A549 (cell line): ENCODE measurements around the gene DPPA2. TPM values are rescaled to one million over a fixed set of nuclear protein-coding genes. Genes with fewer than 3 reads are reported as not detected.

Experiments
- ATAC-seq, 2 experiments: fragments of 200-7000 bp in 1 of 2; fragments of >200 bp in 1 of 2; cut with Nextera tagmentation in 1 of 2; cut with Tn5 transposase in 1 of 2; 3 replicates each; pipeline versions ENCODE4 v1.8.0 to v1.9.1; 2018 to 2020; ENCODE audit warnings: mild to moderate bottlenecking in 1 of 2, moderate library complexity in 1 of 2
- CTCF ChIA-PET: fragments of 300-600 bp; sonication (Branson Sonifier 250); formaldehyde crosslinking; extraction: SDS; loops from one replicate; lab custom pipeline; 2021; ENCODE audit warnings: antibody characterized with exemption, inconsistent platforms; lab: Yijun Ruan, JAX
- POLR2A ChIA-PET: fragments of 350-600 bp; formaldehyde crosslinking; extraction: SDS; loops from one replicate; lab custom pipeline; 2021; ENCODE audit warnings: antibody characterized with exemption, inconsistent platforms; lab: Yijun Ruan, JAX
- DNase-seq, 2 experiments: peaks; one replicate each; pipeline versions ENCODE4 v3.0.0 to v3.0.0-alpha.2; 2011 to 2016; ENCODE audit warnings: low read depth in 1 of 2, low spot score in 1 of 2
- FAIRE-seq: peaks from 2 replicates; lab custom pipeline; 2011; peaks lifted over from hg19 to GRCh38; lab: Jason Lieb, UNC
- H3K27ac ChIP-seq, 2 experiments: fragments of >200 bp; sonication (Bioruptor Twin); formaldehyde crosslinking; 3 replicates each; pipeline ENCODE4 v1.5.1; 2016 to 2017
- H3K4me1 ChIP-seq: fragments of >200 bp; sonication (Bioruptor Twin); formaldehyde crosslinking; 3 replicates; pipeline ENCODE4 v1.6.1; 2016
- H3K4me2 ChIP-seq: fragments of >200 bp; sonication (Bioruptor Twin); formaldehyde crosslinking; 3 replicates; pipeline ENCODE4 v1.6.1; 2016
- H3K4me3 ChIP-seq: fragments of >200 bp; sonication (Bioruptor Twin); formaldehyde crosslinking; 3 replicates; pipeline ENCODE4 v1.5.1; 2016
- H3K9me3 ChIP-seq: fragments of >200 bp; sonication (Bioruptor Twin); formaldehyde crosslinking; 3 replicates; pipeline ENCODE4 v1.6.1; 2016
- CBX2 ChIP-seq: fragments of 200-600 bp; sonication (generic); IDR thresholded peaks from 2 replicates; pipeline ENCODE4 v1.6.1; 2016; ENCODE audit warnings: low read depth, mild to moderate bottlenecking, borderline replicate concordance
- CHD2 ChIP-seq: fragments of 150-350 bp; IDR thresholded peaks from 2 replicates; pipeline ENCODE4 v1.6.1; 2014; ENCODE audit warnings: low read length; ENCODE audit not compliant: partially characterized antibody
- CHD4 ChIP-seq: fragments of 200-600 bp; sonication (generic); IDR thresholded peaks from 2 replicates; pipeline ENCODE4 v1.6.1; 2016; ENCODE audit warnings: antibody characterized with exemption, mild to moderate bottlenecking, borderline replicate concordance
- EHMT2 ChIP-seq: fragments of 200-600 bp; sonication (generic); IDR thresholded peaks from 2 replicates; pipeline ENCODE4 v1.6.1; 2016; ENCODE audit warnings: antibody characterized with exemption, low read depth, mild to moderate bottlenecking, moderate library complexity
- HOXA7 ChIP-seq: fragments of 250-450 bp; sonication (Bioruptor Pico); IDR thresholded peaks from 2 replicates; pipeline ENCODE4 v1.5.0; 2020; ENCODE audit warnings: mild to moderate bottlenecking, moderate library complexity
- HOXB13 ChIP-seq: fragments of 250-450 bp; sonication (Bioruptor Pico); IDR thresholded peaks from 2 replicates; pipeline ENCODE4 v1.5.0; 2020; ENCODE audit warnings: low read depth, mild to moderate bottlenecking, moderate library complexity
- HOXB5 ChIP-seq: fragments of 250-450 bp; sonication (Bioruptor Pico); IDR thresholded peaks from 2 replicates; pipeline ENCODE4 v1.5.0; 2020; ENCODE audit warnings: mild to moderate bottlenecking, moderate library complexity
- JUNB ChIP-seq: fragments of >200 bp; sonication (Bioruptor Twin); formaldehyde crosslinking; IDR thresholded peaks from 2 replicates; pipeline ENCODE4 v1.6.1; 2016
- KDM1A ChIP-seq: fragments of 200-600 bp; sonication (generic); IDR thresholded peaks from 2 replicates; pipeline ENCODE4 v1.6.1; 2016; ENCODE audit warnings: low read depth, mild to moderate bottlenecking
- MAFK ChIP-seq: fragments of 450-650 bp; IDR thresholded peaks from 2 replicates; pipeline ENCODE4 v1.6.1; 2014; ENCODE audit not compliant: partially characterized antibody
- MYC ChIP-seq: IDR thresholded peaks from 2 replicates; pipeline ENCODE4 v1.6.1; 2012; ENCODE audit warnings: mild to moderate bottlenecking, inconsistent platforms, low read length, improper control_type of control experiment, borderline replicate concordance
- NFE2L2 ChIP-seq: fragments of 150-350 bp; conservative IDR thresholded peaks from 2 replicates; pipeline ENCODE4 v1.6.1; 2014; ENCODE audit warnings: low read length
- NPAS2 ChIP-seq: fragments of 250-450 bp; sonication (Bioruptor Pico); IDR thresholded peaks from 2 replicates; pipeline ENCODE4 v1.8.0; 2022; ENCODE audit warnings: mild to moderate bottlenecking, moderate library complexity, borderline replicate concordance
- POLR2AphosphoS2 ChIP-seq: conservative IDR thresholded peaks from 2 replicates; pipeline ENCODE4 v1.6.1; 2012; ENCODE audit warnings: low read length, improper control_type of control experiment, inconsistent platforms
- RARB ChIP-seq: fragments of 250-450 bp; sonication (Bioruptor Pico); IDR thresholded peaks from 2 replicates; pipeline ENCODE4 v1.8.0; 2021; ENCODE audit warnings: mild to moderate bottlenecking, moderate library complexity
- SMC3 ChIP-seq: fragments of >200 bp; sonication (Bioruptor Twin); formaldehyde crosslinking; IDR thresholded peaks from 3 replicates; pipeline ENCODE4 v1.6.1; 2018; ENCODE audit warnings: inconsistent platforms
- TP53 ChIP-seq: fragments of 250-450 bp; sonication (Bioruptor Pico); IDR thresholded peaks from 2 replicates; pipeline ENCODE4 v1.5.0; 2021; ENCODE audit warnings: mild to moderate bottlenecking, moderate library complexity
- ZFP36 ChIP-seq: fragments of 450-650 bp; IDR thresholded peaks from 2 replicates; pipeline ENCODE4 v1.6.1; 2014; ENCODE audit warnings: borderline replicate concordance; ENCODE audit not compliant: partially characterized antibody
- ZNF302 ChIP-seq: fragments of 250-450 bp; sonication (Bioruptor Pico); IDR thresholded peaks from 2 replicates; pipeline ENCODE4 v1.9.0; 2021; ENCODE audit warnings: inconsistent platforms, mild to moderate bottlenecking, moderate library complexity
- WGBS: methylation state at CpG from one replicate; pipeline ENCODE4 v1.1.6; 2017; ENCODE audit errors: missing lambda C conversion rate; 5-methylcytosine and 5-hydroxymethylcytosine counted together
- polyA plus RNA-seq, 4 experiments: library from polyadenylated mRNA; depleted of rRNA in 3 of 4; stranded (reverse); fragments of >200 nt; fragmentation: RNase III in 1 of 4; extraction: RNeasy Plus Mini Kit Qiagen cat#74134 plus additional on column Dnase treatment in 1 of 4; gene quantifications; 2 replicates in 3 of 4; 3 replicates in 1 of 4; pipeline ENCODE4 v1.2.3, GENCODE V29; 2011 to 2017
- TF ChIP-seq, protein P1 (sequence below): fragments of >200 bp; sonication (Bioruptor Twin); formaldehyde crosslinking; IDR thresholded peaks from 3 replicates; pipeline ENCODE4 v1.6.1; 2016

Gene DPPA2
- polyA plus RNA-seq, 2 of the 4 experiments (the other 2 are of a cell fraction), result not detected

- DNase-seq (no peak), FAIRE-seq (no peak), ATAC-seq (no peak)
- Histone ChIP-seq H3K27ac (no peak overlapping the region), H3K9me3 (no peaks in the 10 kb centered on the region), H3K4me1 (no peaks in the 10 kb centered on the region), H3K4me3 (no peak overlapping the region), H3K4me2 (no peak overlapping the region)
- POLR2A ChIA-PET, result no interaction called here
- 30% methylated on average over 1 of the region's 1 CpG for WGBS
- CTCF ChIA-PET, result interaction anchor here (0.6 kb wide), 1 partner anchor 10 kb away, joined by 3 read pairs; no protein-coding TSS in a partner anchor
- TF ChIP-seq MYC (no peak), RARB (no peak), POLR2AphosphoS2 (no peak), NPAS2 (no peak), HOXA7 (no peak), NFE2L2 (no peak), KDM1A (no peak), HOXB5 (CRISPR knock-in tag) (no peak)
- TF ChIP-seq, protein P1, sequence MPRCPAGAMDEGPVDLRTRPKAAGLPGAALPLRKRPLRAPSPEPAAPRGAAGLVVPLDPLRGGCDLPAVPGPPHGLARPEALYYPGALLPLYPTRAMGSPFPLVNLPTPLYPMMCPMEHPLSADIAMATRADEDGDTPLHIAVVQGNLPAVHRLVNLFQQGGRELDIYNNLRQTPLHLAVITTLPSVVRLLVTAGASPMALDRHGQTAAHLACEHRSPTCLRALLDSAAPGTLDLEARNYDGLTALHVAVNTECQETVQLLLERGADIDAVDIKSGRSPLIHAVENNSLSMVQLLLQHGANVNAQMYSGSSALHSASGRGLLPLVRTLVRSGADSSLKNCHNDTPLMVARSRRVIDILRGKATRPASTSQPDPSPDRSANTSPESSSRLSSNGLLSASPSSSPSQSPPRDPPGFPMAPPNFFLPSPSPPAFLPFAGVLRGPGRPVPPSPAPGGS, result no peak
Measured at GRCh38 chr3:109313061-109313460, 3.3 kb downstream of the DPPA2 start.

- Histone ChIP-seq H3K27ac (no peak overlapping the region), H3K4me1 (no peaks in the 10 kb centered on the region), H3K9me3 (no peaks in the 10 kb centered on the region), H3K4me2 (no peak overlapping the region)
- ATAC-seq, result no peak
- no peak for DNase-seq
- FAIRE-seq, result no peak
- ChIA-PET POLR2A (no interaction called here), CTCF (interaction anchor here (0.8 kb wide), 1 partner anchor 22 kb away, joined by 3 read pairs; no protein-coding TSS in a partner anchor)
- WGBS, result 73% methylated on average over 2 of the region's 2 CpGs
- TF ChIP-seq, protein P1, result no peak
- TF ChIP-seq, all 56 proteins: peak for 0
- H3K4me3 ChIP-seq, result no peak overlapping the region
Measured at GRCh38 chr3:109297496-109297895, 18.8 kb downstream of the DPPA2 start.

- Histone ChIP-seq H3K9me3 (no peaks in the 10 kb centered on the region), H3K4me3 (no peak overlapping the region), H3K27ac (no peak overlapping the region), H3K4me2 (no peak overlapping the region), H3K4me1 (no peaks in the 10 kb centered on the region)
- ChIA-PET CTCF (interaction anchor here (0.6 to 1.2 kb wide), 5 partner anchors 8 to 85 kb away, joined by 3 to 4 read pairs (median 3); no protein-coding TSS in a partner anchor), POLR2A (no interaction called here)
- DNase-seq (no peak), FAIRE-seq (no peak), ATAC-seq (no peak)
- no peak for TF ChIP-seq ZNF302
- TF ChIP-seq ZFP36, result no peak
- TF ChIP-seq EHMT2, result no peak
- no peak for TF ChIP-seq HOXB13 (CRISPR knock-in tag)
- no peak for TF ChIP-seq SMC3
- no peak for TF ChIP-seq JUNB
- no peak for TF ChIP-seq CHD4
- no peak for TF ChIP-seq MYC
- TF ChIP-seq, protein P1, result no peak
Measured at GRCh38 chr3:109284071-109284470, 32.2 kb downstream of the DPPA2 start.

GRCh38 chr3:109278546-109278945, 37.8 kb downstream of the DPPA2 start:
- no peak overlapping the region for H3K4me3 ChIP-seq
- 100% methylated on average over 1 of the region's 1 CpG for WGBS
- ATAC-seq (no peak), FAIRE-seq (no peak), DNase-seq (no peak)
- CTCF ChIA-PET, result no interaction called here
- H3K27ac ChIP-seq, result no peak overlapping the region
- TF ChIP-seq MAFK (no peak), CBX2 (no peak), TP53 (CRISPR knock-in tag) (no peak), CHD2 (no peak)
- peaks cover 6% of the 10 kb centered on the region; the same call in 1 of the 3 replicates for H3K4me1 ChIP-seq
- POLR2A ChIA-PET, result no interaction called here
- no peaks in the 10 kb centered on the region for H3K9me3 ChIP-seq
- H3K4me2 ChIP-seq, result no peak overlapping the region
